ENCODE data around the gene GRAMD1B. TPM values are rescaled to one million over a fixed set of nuclear protein-coding genes. Genes with fewer than 3 reads are reported as not detected.

GRAMD1B gene
- total RNA-seq, 1 donor from 2014 or later: 31.8 TPM

- Histone ChIP-seq H3K4me1 (peaks cover 38% of the 10 kb centered on the region), H3K4me3 (no peak overlapping the region), H3K27me3 (ENCODE audit: low read depth) (no peaks in the 10 kb centered on the region), H3K36me3 (peaks cover 6% of the 10 kb centered on the region), H3K27ac (replicated peaks) (no peak overlapping the region), H3K9me3 (replicated peaks) (no peaks in the 10 kb centered on the region)
- peak; percentile 76 for TF ChIP-seq CTCF (IDR thresholded peaks at IDR 0.05; ENCODE audit: borderline replicate concordance)
- DNase-seq: no peak
- intact Hi-C loops (cut with micrococcal nuclease): loop anchor here (5.0 kb wide), 2 partner anchors 71 to 176 kb away; no protein-coding TSS in a partner anchor
Measured at GRCh38 chr11:123478352-123478987, 48.4 kb downstream of the GRAMD1B start.

GRCh38 chr11:123479048-123479837 lies 49.2 kb downstream of the GRAMD1B start:
- Histone ChIP-seq H3K36me3 (peaks cover 6% of the 10 kb centered on the region), H3K4me3 (no peak overlapping the region), H3K4me1 (peaks cover 36% of the 10 kb centered on the region), H3K27me3 (ENCODE audit: low read depth) (no peaks in the 10 kb centered on the region), H3K9me3 (replicated peaks) (no peaks in the 10 kb centered on the region), H3K27ac (replicated peaks) (no peak overlapping the region)
- TF ChIP-seq CTCF (IDR thresholded peaks at IDR 0.05; ENCODE audit: borderline replicate concordance): no peak
- intact Hi-C loops (cut with micrococcal nuclease): loop anchor here (5.0 kb wide), 2 partner anchors 72 to 177 kb away; no protein-coding TSS in a partner anchor
- no peak for DNase-seq

- no peaks in the 10 kb centered on the region for H3K9me3 ChIP-seq (replicated peaks)
- H3K4me1 ChIP-seq: peaks cover 25% of the 10 kb centered on the region
- no peak for TF ChIP-seq CTCF (IDR thresholded peaks at IDR 0.05; ENCODE audit: borderline replicate concordance)
- no peak for DNase-seq
- H3K36me3 ChIP-seq: peaks cover 6% of the 10 kb centered on the region
- H3K27ac ChIP-seq (replicated peaks): no peak overlapping the region
- H3K27me3 ChIP-seq (ENCODE audit: low read depth): no peaks in the 10 kb centered on the region
- intact Hi-C loops (cut with micrococcal nuclease): no loop called here
- no peak overlapping the region for H3K4me3 ChIP-seq
Measured at GRCh38 chr11:123480290-123480815, 50.3 kb downstream of the GRAMD1B start.

- no peak for TF ChIP-seq CTCF (IDR thresholded peaks at IDR 0.05; ENCODE audit: borderline replicate concordance)
- intact Hi-C loops (cut with micrococcal nuclease): no loop called here
- H3K4me1 ChIP-seq: peaks cover 20% of the 10 kb centered on the region
- H3K27ac ChIP-seq (replicated peaks): no peak overlapping the region
- peaks cover 6% of the 10 kb centered on the region for H3K36me3 ChIP-seq
- H3K4me3 ChIP-seq: no peak overlapping the region
- DNase-seq: no peak
- H3K9me3 ChIP-seq (replicated peaks): no peaks in the 10 kb centered on the region
- no peaks in the 10 kb centered on the region for H3K27me3 ChIP-seq (ENCODE audit: low read depth)
Measured at GRCh38 chr11:123480882-123481281, 50.8 kb downstream of the GRAMD1B start.

GRCh38 chr11:123481640-123482039 lies 51.6 kb downstream of the GRAMD1B start:
- DNase-seq: no peak
- Histone ChIP-seq H3K27ac (replicated peaks) (no peak overlapping the region), H3K9me3 (replicated peaks) (no peaks in the 10 kb centered on the region), H3K4me3 (no peak overlapping the region), H3K27me3 (ENCODE audit: low read depth) (no peaks in the 10 kb centered on the region), H3K4me1 (peaks cover 19% of the 10 kb centered on the region), H3K36me3 (peaks cover 6% of the 10 kb centered on the region)
- intact Hi-C loops (cut with micrococcal nuclease): no loop called here
- TF ChIP-seq CTCF (IDR thresholded peaks at IDR 0.05; ENCODE audit: borderline replicate concordance): no peak

Measured in left ventricle myocardium inferior (tissue), 1 donor.